GM18870 (cell line): ENCODE measurements around the gene POU2F3.

Experiments used
- ATAC-seq: cut with Tn5 transposase; IDR thresholded peaks from one replicate; pipeline ENCODE4 v1.9.1; 2021; ENCODE audit warnings: moderate library complexity; ENCODE audit not compliant: unreplicated experiment

Gene POU2F3

DNA sequence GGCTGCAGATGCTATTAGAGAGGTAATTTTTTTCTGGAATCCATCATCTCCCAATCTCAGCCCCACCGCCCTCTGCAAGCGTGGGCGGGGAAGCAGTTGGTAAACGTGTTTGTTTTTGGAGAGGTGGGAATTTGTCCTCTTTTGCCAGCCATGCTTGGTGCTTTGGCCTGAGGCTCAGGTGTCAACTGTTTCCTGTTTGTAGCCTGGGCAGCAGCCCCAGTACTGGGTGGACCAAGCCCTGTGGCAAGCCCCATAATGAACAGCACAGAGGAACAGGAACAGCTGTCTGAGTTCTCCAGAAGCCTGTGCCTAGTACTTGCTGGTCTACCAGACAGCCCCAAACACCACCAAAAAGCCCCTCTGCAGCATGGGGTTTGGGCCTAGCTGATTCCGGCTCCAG lies 39.6 kb downstream of the POU2F3 start:
- ATAC-seq, result no peak

- ATAC-seq, result no peak
These were observed 40.7 kb downstream of the POU2F3 start for GRCh38 chr11:120280600-120281051.

DNA sequence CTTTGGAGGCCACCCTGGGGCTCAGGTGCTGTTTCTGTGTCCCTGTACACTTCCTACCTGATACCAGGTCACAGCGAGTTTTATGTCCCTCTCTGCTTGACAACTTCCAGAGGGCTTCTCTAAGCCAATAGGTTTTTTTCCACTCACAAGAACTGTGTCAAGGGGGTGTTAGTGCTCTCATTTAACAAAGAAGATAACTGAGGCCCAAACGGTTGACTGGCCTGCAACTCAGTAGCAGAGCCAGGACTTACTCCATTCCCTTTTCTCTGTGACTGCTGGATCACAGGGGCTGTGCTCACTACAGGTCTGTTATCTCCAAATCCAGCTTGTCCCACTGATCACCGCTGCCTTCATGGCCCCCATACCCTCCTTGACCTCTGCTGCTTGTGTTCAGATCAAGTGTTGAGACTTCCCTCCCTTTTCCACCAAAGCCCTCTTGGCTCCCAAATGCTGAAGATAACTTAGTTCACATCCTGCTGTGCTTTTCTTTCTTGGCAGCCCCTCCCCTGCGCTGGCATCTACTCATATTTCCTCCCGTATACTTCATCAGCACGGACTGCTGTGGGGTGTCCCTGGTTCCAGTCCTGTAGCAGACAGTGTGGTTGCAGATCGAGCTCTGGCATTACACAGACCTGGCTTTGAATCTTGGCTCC lies 41.3 kb downstream of the POU2F3 start:
- ATAC-seq, result no peak

DNA sequence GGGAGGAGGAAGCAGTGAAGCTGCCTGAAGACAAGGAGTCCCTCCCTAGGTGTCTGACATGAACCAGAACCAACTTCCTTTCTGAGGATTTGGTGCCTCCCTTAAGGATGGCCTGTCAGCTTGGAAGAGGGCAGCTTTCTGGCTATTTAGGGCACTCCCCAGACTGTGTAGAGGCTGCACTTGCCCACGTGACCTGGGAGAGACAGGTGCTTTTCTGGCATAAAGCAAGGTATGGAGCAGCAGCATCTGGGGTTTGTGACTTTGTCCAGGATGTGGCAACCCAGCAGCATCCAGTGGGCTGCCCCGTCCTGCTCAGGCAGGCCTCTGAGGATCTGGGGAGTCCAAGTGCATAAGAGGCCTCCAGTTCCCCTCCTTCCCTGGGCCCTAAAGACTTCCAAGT lies 43.2 kb downstream of the POU2F3 start:
- ATAC-seq, result no peak

- no peak for ATAC-seq
These were observed 44.3 kb downstream of the POU2F3 start for GRCh38 chr11:120284272-120284671.

- ATAC-seq, result no peak
These were observed 45.3 kb downstream of the POU2F3 start for GRCh38 chr11:120285256-120285655.

- ATAC-seq, result no peak
These were observed 48.1 kb downstream of the POU2F3 start for GRCh38 chr11:120288021-120288420.

GRCh38 chr11:120289426-120289825 lies 49.5 kb downstream of the POU2F3 start:
- ATAC-seq, result no peak

DNA sequence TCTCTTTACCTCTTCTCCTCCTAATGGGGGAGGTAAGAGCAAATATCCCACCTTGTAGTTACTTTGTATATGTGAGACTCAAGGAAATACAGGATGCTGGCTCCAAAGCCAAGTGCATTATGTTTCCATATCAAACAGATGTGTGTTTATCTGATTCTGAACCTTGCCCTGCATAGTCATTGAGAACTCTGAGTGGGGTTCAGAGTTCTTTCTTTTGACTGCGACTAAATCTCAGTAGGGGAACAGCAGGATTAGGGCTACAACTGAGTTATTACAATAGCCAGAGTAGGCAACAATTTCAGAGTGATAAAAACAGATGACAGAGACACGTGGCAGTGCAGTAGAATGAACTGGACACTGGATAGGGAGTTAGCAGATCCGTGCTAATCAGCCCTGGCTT lies 51.0 kb downstream of the POU2F3 start:
- ATAC-seq, result no peak

- ATAC-seq, result no peak
These were observed 53.3 kb downstream of the POU2F3 start for GRCh38 chr11:120293038-120293800.

GRCh38 chr11:120294096-120294495 lies 54.2 kb downstream of the POU2F3 start:
- ATAC-seq, result no peak

- ATAC-seq, result no peak
These were observed 55.2 kb downstream of the POU2F3 start for GRCh38 chr11:120295099-120295498.

- ATAC-seq, result no peak
These were observed 56.6 kb downstream of the POU2F3 start for GRCh38 chr11:120296554-120296953.

- no peak for ATAC-seq
These were observed 58.5 kb downstream of the POU2F3 start for GRCh38 chr11:120298461-120298860.

DNA sequence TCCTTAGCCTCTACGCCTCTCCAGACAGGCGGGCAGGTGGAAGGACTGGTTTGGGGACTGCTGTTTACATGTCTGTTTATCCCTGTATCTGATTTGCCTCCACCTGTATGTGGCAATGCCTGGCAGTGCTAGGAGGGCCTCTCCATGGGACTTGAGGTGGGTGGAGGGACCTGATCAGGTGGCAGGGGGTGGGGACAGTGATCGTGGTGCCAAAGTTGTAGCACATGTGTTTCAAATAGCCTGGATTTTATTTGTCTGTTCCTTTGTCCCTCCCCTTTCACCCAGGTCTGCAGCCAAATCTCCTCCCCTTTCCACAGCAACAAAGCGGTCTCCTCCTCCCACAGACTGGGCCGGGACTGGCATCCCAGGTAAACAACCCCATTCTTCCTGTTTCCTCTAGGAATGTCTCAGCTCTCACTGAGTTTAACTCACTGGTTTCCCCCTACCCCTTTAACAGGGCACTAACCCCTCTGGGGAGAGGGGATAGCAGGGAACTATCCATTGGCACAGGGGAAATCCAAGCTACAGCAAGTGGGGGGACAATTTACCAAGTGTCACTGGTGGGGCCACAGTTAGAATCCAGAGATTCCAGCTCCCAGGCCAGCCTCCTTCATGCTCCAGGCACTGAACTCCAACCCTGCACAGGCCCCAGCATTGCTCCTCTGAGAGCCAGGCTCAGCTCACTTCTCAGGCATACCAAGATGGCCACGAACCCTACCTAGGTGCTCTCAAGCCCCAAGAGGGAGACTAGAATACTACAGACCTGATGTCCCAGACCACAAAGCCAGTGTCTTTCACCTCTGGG lies 62.3 kb downstream of the POU2F3 start:
- no peak for ATAC-seq

DNA sequence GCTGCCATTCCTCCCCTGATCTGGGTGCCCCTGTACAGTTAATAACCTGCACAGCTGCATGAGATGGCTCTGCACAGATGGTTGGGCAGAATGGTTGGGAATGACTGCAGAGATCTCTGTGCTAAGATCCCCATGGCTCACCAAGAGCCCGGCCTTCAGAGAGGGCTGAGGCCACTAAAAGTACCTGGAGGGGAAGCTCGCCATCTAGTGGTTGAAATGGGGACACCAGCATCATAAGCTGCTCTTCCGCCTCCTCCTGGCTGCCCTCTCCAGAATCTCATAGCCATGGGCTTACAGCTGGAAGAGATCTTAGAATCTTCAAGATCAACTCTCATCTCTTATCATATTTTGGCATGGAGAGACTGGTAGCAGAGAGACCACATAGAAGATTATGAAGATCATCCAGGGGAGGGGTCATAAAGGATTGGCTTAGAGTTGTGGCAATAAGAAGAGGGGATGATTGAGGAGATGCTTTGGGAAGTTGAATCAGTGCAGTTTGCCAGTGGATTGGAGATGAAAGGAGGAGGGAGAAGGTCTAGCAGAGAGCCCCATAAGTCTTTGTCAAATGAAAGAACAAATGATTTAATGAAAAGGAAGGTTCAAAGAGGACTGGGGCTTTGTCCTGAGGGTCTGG lies 63.2 kb downstream of the POU2F3 start:
- ATAC-seq, result peak; percentile 50

- no peak for ATAC-seq
These were observed 64.6 kb downstream of the POU2F3 start for GRCh38 chr11:120304526-120304925.

DNA sequence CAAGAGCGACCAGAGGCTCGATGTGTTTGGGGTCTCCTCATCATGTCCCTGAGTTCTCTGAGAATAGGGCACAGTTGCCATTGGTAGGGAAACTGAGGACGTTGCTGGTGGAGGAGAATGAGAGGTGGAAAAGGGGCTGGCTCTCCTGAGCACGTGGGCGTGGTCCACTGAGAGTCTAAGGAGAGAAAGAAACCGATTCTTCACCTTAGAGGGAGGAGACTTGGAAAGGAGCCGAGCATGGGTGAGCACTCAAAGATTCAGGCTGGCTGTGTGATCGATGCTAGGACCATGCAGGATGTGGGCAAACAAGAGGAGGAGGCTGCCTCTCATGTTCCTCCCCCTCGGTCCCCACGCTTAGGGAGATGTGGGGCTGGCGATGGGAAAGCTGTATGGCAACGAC lies 65.3 kb downstream of the POU2F3 start:
- no peak for ATAC-seq

DNA sequence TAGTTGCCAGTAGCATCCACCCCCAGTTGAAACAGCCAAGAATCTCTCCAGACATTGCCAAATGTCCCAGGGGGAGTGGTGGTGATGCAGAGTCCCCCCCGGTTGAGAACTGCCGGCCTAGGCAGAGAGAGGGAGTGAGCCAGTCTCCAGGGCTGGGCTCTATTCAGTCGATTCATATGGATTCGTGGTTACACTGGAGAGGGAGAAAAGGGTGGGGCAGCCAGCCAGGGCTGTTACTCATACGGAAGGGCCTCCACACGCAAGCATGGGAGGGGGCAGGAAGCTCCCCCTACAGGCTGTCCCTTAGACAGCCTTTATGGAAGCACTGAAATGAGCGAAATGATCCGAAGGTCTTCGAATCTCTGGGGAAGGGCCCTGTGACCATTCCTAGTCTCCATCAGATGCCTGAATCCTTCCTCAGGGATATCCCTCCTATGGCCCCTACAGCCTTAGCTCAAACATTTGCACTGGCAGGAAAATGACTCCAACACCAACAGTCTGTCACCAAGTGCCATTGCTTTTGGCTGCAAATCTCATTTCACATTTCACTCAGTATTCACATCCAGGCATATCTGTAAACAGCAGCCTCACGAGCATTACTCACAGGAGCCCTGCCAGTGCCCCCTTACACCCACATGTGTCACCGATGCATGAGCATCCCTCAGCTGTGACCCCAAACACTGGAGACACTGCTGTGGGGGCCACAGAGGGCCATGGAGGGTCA lies 66.7 kb downstream of the POU2F3 start:
- ATAC-seq, result no peak

DNA sequence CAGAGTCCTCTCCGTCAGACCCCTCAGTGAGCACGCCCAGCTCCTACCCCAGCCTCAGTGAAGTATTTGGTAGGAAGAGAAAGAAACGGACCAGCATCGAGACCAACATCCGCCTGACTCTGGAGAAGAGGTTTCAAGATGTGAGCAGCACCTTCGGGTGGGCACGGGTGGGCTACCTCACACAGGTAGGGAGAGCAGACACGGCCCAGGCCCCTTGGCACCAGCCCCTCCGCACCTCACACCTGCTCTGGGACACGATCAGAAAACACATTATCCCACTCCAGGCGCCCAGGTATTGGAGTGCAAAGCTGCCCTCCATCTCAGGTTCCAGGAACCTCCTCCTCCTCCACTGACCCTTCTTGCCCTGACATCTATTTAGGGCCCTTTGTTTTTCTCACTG lies 67.5 kb downstream of the POU2F3 start:
- ATAC-seq, result no peak

GRCh38 chr11:120308081-120308480 lies 68.1 kb downstream of the POU2F3 start:
- no peak for ATAC-seq
